Activated CD4-positive, CD25-positive, alpha-beta regulatory T cell treated with anti-CD3 and anti-CD28 coated beads, Interleukin-2, amount 50 U/mL, for 24 hours (primary cell): ENCODE results near the gene ATP2C2.
"Not testable (repeated sequence)": the region's sequence is repeated elsewhere in the genome, so short reads cannot be mapped to it uniquely, and the experiment has no call there.

Source experiments
- ATAC-seq, 2 donors: fragments of 150-1000 bp; cut with Tn5 transposase; one replicate each; pipeline ENCODE4 v1.10.0; 2021; ENCODE audit warnings: mild to moderate bottlenecking in 1 of 2, moderate library complexity in 1 of 2

Gene ATP2C2

DNA sequence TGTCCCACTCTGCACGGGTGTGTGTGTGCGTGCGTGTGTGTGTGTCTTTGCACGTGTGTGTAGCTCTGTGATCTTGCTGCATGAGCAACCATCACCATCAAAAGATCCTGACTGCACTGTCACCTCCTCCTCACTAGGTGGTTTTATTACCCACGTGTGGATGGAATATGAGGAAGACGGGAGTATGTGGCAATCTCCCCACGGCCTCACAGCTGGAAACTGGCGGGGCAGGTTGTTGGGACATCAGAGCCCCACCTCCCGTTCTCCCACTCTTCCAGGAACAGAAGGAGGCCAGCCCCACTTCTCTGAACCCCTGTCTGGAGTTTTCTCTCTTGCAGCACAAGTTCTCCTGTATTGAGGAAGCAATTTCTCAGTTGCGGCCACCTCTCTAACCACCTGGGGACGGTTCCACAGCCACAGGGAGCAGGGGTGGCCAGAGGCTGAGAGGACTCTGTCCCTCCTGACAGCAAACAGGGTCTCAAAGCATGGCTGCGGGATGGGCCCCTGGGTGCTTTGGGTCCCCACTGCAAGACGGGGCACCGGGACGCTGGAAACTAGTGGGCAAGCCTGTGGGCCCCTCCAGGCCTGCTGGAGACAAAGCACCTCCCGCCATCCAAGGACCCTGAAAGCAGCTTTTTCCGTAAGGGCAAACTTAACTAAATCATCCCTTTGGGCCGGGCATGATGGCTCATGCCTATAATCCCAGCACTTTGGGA lies 27.9 kb upstream of the ATP2C2 start:
- no peak for ATAC-seq

DNA sequence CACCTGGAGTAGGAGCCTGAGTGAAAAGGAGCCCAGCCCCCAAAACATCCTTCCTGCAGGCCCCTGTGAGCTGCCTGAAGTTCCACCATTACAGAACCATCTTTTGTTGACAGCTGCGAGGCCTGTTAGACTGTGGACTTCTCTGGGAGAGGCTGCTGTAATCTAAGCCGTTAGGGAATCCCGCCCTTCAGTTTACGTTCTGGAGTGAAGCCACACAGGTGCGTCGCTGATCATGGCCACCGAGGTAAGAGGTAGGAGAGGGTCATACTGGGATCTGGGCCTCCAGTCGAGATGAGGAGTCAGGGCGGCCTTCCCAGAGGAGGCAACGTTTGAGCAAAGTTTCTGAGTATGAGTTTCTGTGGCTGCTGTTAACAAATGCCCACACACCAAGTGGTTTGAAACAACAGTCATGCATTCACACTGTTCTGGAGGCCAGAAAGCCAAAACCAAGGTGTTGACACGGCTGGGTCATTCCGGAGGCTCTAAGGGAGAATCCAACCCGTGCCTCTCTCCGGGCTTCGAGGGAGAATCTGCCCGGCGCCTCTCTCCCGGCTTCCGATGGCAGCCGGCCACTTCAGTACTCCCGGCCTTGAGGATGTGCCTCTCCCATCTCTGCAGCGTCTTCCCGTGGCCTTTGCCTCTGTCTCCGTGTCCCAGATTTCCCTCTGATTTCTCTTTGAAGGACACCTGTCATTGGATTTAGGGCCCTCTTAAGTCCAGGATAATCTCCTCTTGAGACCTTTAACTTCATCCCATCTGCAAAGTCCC lies 26.6 kb upstream of the ATP2C2 start:
- no peak for ATAC-seq

DNA sequence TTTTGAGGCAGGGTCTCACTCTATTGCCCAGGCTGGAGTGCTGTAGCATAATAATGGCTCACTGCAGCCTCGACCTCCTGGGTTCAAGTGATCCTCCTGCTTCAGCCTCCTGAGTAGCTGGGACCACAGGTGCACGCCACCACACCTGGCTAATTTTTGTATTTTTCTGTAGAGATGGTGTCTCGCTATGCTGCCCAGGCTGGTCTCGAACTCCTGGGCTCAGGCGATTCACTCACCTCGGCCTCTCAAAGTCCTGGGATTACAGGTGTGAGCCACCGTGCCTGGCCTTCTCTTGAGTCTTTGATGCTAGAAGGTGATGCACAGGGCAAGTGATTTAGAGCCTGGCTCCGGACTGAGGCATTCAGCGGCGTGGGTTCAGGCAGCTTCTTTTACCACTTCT lies 24.5 kb upstream of the ATP2C2 start:
- ATAC-seq: not testable (repeated sequence)

DNA sequence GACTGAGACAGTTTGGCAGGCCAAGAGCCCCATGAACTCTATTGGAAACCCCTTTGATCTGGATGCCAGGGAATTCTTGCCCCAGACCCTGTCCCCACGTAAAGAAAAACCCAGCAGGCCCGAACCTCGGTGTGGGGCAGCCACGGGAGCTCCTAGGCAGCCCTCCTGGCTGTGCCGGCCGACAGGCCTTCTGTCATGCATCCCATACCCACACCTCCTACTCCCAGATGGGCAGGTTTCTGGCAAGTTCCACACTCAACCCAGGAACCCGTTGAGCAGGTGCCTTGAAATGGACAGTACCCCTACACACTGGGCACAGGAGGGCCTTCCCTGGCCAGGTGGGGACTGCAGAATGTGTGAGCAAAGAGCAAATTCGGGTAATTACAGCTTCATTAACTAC lies 23.6 kb upstream of the ATP2C2 start:
- no peak for ATAC-seq

DNA sequence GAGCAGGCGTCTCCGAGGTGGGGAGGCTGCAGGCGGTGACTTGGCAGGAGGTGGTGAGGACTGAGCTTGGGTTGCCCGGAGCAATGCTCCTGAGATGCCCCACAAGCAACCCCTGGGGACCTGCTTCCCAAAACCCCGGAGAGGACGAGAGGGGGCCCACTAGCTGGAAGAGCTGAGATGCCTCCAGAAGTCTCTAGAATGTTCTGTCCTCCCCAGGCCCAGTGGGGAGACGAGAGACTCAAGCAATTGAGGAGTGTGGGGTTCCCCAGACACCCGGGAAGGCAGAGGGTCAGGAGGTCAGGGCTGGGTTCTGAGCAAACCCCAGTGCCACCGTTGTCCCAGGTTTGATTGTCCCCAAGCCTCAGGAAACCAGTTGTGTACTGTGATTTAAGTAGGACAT lies 21.2 kb upstream of the ATP2C2 start:
- no peak for ATAC-seq

DNA sequence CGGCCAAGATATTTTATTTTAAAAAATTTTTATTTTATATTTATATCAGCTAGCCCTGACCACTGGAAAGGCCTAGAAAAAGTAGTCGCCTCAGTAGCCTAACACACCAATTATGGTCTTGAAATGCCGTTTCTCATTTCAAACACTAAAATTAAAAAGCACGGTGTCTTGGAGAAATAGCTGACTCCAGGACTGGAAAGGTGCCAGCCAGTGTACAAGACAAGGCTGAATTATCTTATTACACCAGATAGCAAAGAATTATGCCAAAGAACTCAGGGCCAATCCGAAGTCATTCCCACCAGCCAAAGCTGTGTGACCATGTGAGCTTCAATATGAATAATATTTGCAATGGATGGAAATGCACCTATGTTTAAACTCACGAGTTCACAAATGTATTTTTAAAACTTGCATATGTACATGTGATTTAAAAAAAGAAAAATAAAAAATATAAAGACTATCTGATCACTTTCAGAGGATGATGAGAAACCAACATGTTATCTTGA lies 19.9 kb upstream of the ATP2C2 start:
- ATAC-seq: no peak

DNA sequence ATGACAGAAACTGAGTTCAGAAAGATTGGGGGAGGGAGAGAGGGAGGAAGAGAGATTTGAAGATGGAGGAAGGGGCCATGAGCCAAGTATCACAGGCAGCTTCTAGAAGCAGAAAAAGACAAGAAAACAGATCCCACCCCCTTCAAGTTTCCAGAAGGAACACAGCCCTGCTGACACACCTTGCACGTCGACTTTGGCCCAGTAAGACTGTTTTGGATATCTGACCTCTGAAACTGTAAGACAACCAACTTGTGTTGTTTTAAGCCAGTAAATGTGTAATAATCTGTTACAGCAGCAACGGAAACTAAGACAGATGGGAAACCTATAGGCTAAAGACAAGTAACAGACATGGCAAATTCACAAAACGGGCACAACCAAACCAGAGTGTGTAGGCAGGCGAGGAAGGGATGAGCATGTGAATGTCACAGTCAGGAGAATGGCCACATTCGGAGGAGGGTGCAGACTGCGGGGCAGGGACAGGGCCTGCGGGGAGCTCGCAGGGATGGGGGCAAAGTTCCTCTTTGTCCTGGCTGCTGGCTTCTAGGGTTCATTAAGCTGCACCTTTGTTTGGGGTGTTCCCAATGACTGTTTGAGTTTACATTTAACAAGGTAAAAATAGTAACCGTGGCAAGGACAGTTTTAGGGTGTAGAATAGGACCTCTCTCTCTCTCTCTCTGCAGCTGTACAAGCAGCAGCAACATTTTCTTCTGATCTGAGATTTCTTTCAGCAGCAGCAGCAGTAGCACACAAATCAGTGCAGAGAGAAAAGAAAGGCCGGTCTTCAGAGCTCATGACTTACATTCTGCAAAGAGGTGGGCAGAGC lies 18.3 kb upstream of the ATP2C2 start:
- ATAC-seq: no peak

DNA sequence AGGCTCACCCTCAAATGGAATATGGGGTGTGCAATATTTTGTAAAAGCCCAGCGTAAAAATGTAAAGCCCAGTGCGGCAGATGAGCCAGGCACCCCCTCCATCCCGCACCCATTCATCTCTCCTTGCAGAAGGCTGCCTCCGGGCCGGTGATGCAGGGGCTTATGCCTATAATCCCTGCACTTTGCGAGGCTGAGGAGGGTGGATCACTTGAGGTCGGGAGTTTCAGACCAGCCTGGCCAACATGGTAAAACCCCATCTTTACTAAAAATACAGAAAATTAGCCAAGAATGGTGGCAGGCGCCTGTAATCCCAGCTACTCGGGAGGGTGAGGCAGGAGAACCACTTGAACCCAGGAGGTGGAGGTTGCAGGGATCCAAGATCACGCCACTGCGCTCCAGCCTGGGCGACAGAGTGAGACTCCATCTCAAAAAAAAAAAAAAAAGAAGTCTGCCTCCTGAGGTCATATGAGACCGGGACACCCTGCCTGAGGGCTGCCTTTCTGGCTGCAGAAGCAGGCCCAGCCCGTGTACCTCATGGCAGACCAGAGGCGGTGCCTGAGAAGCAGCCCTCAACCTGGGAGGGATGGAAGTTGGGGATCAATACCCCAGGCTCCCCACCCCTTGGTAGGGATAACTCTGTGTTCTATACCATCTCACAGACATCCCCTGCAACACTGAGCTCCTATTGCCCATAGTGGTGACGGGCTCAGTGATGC lies 17.5 kb upstream of the ATP2C2 start:
- no peak for ATAC-seq

DNA sequence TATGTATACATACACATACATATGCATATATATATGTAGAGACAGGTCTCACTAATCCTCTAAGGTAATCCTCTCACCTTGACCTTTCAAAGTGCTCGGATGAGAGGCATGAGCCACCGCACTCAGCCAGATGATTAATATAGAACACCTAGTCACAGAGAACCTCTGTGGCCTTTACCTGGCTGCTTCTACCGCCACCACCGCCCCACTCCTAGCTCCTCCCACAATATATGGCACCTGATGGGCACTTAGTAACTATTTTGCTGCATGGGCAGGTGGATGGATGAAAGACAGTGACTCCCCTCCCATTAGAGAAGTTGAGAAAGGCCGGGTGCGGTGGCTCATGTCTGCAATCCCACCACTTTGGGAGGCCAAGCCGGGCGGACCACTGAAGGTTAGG lies 16.7 kb upstream of the ATP2C2 start:
- no peak for ATAC-seq

DNA sequence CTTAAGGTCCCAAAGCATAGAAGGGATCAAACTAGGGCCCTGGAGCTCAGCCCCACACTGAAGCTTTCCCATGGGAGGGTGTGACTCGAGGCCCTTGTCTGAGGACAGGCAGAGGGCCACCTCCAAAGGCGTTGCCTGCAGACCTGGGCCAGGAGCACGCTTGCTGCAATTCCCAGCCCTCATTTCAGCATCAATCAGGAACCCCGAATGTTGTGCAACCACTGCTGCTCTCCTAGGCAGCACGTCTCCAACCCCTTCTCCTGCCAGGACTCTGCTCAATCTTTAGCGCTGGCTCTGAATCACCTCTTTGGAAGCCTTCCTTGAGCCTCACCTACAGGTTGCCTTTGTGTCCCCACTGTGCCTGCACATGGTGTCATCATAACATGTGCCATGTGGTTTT lies 14.0 kb upstream of the ATP2C2 start:
- no peak for ATAC-seq

DNA sequence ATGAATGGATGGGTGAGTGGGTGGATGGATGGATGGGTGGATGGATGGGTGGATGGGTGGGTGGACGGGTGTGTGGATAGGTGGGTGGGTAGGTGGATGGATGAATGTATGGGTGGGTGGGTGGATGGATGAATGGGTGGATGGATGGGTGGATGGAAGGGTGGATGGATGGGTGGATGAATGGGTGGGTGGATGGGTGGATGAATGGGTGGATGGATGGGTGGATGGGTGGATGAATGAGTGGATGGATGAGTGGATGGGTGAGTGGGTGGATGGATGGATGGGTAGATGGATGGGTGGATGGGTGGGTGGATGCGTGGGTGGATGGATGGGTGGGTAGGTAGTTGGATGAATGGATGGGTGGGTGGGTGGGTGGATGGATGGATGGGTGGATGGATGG lies 13.2 kb upstream of the ATP2C2 start:
- ATAC-seq: no peak

DNA sequence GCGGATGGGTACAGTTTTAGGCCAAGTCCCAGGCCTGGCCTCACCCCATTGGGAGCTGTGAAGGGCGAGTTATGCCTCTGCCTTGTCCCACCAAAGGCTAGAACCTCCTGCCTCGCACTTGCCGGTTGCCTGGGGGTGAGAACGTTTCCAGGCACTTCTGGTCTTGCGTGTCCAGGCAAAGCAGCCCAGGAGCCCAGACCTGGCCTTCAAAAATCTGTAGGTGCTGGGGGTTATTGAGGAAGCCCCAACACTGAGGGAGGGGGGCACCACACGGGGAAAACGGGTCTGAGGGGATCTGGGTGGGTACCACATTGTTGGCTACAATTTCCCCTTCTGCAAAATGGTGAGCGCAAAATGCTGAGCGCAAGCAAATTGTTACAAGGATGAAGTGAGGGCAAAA lies 12.2 kb upstream of the ATP2C2 start:
- ATAC-seq: no peak

DNA sequence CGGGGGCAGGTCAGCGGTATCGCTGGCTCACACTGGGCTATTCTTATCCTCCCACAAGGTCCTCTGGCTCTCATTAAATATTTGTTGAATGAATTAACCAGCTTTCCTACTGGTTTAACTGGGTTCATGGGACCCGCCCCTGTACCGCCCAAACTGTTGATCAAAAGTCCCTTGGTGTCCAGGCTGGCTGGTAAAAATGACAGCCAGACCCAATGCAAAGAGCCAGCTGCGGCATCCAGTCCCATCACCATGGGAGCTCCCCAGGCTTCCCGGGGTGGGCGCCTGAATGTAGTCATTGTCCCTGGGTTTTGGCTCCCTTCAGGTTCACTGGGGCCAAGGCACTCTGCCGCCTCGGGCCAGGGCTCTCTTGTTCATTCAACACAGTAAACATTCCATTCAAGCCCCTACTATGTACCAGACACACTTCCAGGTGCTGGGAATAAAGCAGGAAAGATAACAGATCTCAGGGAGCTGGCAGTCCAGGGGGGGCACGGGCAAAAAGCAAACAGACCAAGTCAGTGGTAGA lies 11.7 kb upstream of the ATP2C2 start:
- no peak for ATAC-seq

DNA sequence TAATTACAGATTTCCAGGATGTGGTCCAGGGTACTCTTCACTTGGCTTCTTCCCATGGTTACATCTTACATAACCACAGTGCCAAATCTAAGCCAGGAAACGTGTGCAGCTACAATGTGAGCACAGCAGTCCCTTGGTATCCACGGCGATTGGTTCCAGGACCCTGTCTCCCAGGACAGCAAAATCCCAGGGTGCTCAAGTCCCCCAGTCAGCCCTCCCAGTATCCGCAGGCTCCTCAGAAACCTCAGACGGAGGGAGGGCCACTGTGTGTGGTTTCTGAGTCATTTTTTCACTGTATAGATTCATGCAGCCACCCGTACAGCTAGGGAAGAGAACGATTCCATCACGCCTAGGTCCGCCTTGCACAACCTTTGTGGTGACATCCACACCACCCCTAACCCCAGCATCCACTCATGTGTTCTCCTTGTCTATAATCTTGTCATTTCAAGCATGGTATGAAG lies 11.1 kb upstream of the ATP2C2 start:
- no peak for ATAC-seq

DNA sequence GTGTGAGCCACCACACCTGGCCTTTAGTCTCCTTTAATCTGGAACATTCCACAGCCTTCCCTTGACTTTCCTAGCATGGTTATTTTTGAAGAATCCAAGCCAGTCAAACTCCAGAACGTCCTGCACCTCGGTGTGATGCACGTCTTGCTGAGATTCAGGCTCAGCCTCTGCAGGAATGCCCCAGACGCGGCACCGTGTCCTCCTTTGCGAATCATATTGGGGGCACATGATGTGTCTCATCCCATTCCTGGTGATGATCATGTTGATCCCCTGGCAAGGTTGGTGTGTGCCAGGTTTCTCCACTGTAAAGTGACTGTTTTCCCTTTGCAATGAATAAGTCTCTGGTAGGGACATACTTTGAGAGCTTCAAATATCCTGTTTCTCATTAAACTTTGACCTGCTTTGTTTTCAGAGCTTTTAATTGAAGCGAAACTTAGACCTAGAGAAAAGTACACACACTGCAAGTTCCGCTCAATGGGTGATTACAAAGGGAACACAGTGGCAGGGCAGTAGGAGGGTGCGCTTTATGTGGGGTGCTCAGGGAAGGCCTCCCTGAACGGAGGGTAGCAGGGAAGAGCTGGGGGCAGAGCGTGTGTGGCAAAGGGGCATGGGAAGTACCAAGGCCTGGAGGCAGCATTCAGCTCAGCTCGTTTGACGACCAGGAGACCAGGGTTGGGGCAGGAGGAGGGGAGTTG lies 9.6 kb upstream of the ATP2C2 start:
- no peak for ATAC-seq

DNA sequence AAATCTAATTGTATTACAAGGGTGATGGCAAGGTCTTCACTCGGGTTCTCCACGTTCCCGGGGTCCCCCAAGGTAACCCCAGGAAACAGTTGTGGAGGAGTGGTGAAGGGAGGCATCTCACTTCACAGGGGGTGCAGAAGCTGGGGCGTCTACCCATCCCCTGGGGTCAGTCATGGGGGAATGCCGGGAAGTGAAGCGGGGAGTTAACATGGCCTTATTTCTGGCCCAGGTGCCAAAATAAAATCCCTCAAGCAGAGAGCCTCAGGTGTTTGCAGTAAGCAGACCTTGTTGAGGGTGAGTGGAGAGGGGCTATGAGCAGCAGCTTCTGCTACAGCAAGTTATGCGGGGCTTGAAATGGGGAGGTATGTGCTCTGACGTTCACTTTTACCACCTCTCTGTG lies 9.0 kb upstream of the ATP2C2 start:
- ATAC-seq: no peak

DNA sequence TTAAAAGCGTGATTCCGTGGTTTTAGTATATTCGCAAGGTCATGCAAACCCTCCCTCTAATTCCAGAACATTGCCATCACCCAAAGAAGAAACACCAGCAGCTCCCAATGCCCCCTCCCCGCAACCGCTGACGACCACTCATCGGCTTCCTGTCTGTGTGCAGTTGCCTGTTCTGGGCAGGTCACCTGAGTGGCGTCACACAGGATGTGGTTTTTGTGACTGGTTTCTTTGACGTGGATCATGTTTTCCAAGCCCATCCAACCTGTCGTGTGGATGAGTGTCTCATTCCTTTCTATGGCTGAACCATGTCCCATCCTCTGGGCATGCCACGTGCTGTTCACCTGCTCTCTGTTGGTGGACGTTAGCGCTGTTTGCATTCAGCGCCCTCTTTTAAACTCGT lies 8.2 kb upstream of the ATP2C2 start:
- ATAC-seq: peak in 1 of 2 donors; percentile 65

DNA sequence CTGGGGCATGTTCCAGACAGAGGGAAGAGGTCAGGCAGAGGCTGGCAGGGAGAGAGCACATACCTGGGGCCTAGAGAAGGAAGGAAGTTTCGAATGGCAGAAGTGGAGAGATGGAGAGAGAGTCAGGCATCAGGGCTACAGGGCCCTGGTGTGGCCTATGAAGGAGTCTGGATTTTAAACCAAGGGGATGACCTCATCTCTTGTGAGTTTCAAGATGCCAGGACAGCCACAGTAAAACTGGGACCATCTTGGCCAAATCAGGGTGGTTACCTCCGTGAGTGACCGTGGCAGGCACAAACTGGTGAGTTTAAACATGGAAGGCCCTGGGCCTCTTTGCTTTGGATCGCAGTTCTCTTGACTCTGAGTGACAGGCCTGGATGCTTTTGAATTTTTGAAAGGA lies 7.6 kb upstream of the ATP2C2 start:
- no peak for ATAC-seq

DNA sequence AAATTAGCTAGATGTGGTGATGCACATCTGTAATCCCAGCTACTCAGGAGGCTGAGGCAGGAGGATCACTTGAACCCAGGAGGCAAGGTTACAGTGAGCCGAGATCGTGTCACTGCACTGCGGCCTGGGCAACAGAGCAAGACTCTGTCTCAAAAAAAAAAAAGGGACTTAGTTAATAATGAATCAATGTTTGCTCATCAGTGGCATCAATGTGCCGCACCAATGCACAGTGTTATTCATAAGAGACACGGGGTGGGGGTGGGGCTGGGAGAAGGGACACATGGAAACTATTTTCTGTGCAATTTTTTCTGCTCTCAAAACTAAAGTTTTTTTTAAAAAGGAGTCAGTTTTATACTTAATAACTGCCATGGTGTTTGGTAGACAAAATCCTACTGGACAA lies 6.8 kb upstream of the ATP2C2 start:
- no peak for ATAC-seq

DNA sequence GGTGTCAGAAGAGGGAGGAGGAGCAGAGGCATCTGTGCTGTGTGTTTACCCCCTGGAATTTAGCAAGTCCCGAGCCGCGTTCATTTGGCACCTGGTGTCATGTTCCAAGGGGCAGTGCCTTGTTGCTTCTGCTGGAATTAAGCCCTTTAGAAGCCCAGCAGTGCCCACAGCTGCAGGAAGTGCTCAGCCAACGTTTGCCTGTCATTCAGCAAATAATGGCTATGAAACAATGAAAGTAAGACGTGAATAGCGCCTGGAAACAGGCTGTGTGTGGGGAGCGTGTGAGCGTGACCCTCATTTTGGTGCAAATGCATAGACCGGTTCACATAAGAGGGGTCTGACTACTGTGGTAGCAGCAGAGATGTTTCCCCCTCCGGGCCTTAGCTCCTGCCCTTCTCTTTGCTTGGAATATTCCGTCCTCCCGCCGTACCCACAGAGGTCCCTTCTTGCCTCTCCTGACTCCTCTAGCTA lies 5.8 kb upstream of the ATP2C2 start:
- ATAC-seq: no peak

DNA sequence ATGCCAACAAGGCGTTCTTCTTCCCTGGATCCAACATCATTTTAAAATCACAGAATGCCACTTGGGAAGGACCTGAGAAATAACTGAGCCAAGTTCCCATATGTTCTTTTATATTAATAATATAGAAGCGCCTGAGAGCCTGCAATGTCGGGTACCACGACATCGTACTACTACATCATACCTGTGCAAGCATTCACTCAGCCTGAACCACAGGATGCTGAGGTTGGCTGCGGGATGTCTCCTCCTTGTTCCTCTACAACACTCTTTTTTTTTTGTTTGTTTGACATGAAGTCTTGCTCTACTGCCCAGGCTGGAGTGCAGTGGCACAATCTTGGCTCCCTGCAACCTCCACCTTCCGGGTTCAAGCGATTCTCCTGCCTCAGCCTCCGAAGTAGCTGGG lies 2.1 kb upstream of the ATP2C2 start:
- ATAC-seq: no peak

DNA sequence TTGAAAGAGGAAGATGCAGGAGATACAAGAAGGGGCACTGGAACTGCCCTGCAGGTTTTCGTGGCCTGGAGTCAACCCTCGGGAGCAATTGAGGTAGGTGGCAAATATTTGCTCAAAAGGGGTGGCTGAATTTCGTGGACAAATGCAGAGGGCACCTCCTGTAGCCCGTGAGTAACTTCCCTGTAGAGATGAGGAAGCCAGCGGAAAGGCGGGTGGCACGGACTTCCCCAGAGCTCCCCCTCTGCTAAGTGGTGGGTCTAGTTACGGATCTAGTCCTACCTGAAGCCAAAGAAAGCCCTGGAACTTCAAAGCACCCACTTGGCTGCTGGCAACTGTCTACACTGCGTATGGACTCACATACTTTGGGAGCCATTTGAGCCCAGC lies 1.0 kb upstream of the ATP2C2 start:
- no peak for ATAC-seq
